GM06990 (cell line): ENCODE data around the gene ETAA1.

ENCODE experiments used
- DNase-seq: peaks from one replicate; pipeline ENCODE4 v3.0.0-alpha.2; 2011; ENCODE audit not compliant: insufficient read length; ENCODE audit errors: extremely low read depth
- H3K27me3 ChIP-seq: replicated peaks from 2 replicates; pipeline ENCODE4 v1.6.0; 2011; ENCODE audit warnings: low read length; ENCODE audit not compliant: control insufficient read depth, insufficient read depth
- H3K36me3 ChIP-seq: 2 replicates; pipeline ENCODE4 v1.5.1; 2011; ENCODE audit warnings: low read length; ENCODE audit not compliant: control insufficient read depth, insufficient read depth
- H3K4me3 ChIP-seq: replicated peaks from 2 replicates; pipeline ENCODE4 v1.5.1; 2011; ENCODE audit warnings: low read depth, mild to moderate bottlenecking, control low read depth, low read length
- CTCF ChIP-seq: IDR thresholded peaks from 2 replicates; pipeline ENCODE4 v1.5.1; 2011; ENCODE audit warnings: low read length, control low read depth, mild to moderate bottlenecking, inconsistent platforms; ENCODE audit not compliant: insufficient read depth, poor library complexity, severe bottlenecking

The ETAA1 gene

GRCh38 chr2:67399144-67399543 is 2.0 kb downstream of the ETAA1 start:
- TF ChIP-seq CTCF: no peak
- Histone ChIP-seq H3K27me3 (no peaks in the 10 kb centered on the region), H3K36me3 (no peaks in the 10 kb centered on the region), H3K4me3 (no peak overlapping the region)
- no peak for DNase-seq

- DNase-seq: no peak
- TF ChIP-seq CTCF: no peak
- no peaks in the 10 kb centered on the region; the same call in 1 of the 2 replicates for H3K36me3 ChIP-seq
- H3K27me3 ChIP-seq: no peaks in the 10 kb centered on the region
- no peak overlapping the region for H3K4me3 ChIP-seq
These were observed 2.8 kb downstream of the ETAA1 start for GRCh38 chr2:67399831-67400489.

GRCh38 chr2:67400560-67401485 is 3.7 kb downstream of the ETAA1 start:
- TF ChIP-seq CTCF: no peak
- Histone ChIP-seq H3K36me3 (no peaks in the 10 kb centered on the region; the same call in 1 of the 2 replicates), H3K4me3 (no peak overlapping the region), H3K27me3 (no peaks in the 10 kb centered on the region)
- DNase-seq: no peak

GRCh38 chr2:67408346-67408745 is 11.2 kb downstream of the ETAA1 start:
- Histone ChIP-seq H3K4me3 (no peak overlapping the region), H3K27me3 (no peaks in the 10 kb centered on the region), H3K36me3 (no peaks in the 10 kb centered on the region; the same call in none of the 2 replicates)
- no peak for TF ChIP-seq CTCF
- DNase-seq: no peak

GRCh38 chr2:67412424-67412823 is 15.3 kb downstream of the ETAA1 start:
- Histone ChIP-seq H3K27me3 (no peaks in the 10 kb centered on the region), H3K36me3 (no peaks in the 10 kb centered on the region; the same call in 1 of the 2 replicates), H3K4me3 (no peak overlapping the region)
- no peak for DNase-seq
- no peak for TF ChIP-seq CTCF
